HG03064 (cell line): ENCODE data around the gene SGCA.

ENCODE experiments used
- ATAC-seq: cut with Tn5 transposase; IDR thresholded peaks from one replicate; pipeline ENCODE4 v1.9.1; 2021; ENCODE audit warnings: low read depth; ENCODE audit not compliant: unreplicated experiment

The SGCA gene

GRCh38 chr17:50165867-50166517 is at the start of gene SGCA:
Gene SGCA, plus strand, starts transcription at chr17:50166005. Its CDS starts 36 bp downstream, at chr17:50166041.
- ATAC-seq, result no peak

GRCh38 chr17:50117202-50118051 is 48.4 kb upstream of the SGCA start:
- ATAC-seq, result no peak

- no peak for ATAC-seq
These were observed 47.6 kb upstream of the SGCA start for GRCh38 chr17:50118076-50118827.

GRCh38 chr17:50118828-50119218 is 47.0 kb upstream of the SGCA start:
- ATAC-seq, result no peak

- ATAC-seq, result no peak
These were observed 45.1 kb upstream of the SGCA start for GRCh38 chr17:50120475-50121253.

GRCh38 chr17:50122945-50123344 is 42.9 kb upstream of the SGCA start:
- ATAC-seq, result no peak

- no peak for ATAC-seq
These were observed 42.0 kb upstream of the SGCA start for GRCh38 chr17:50123649-50124349.

GRCh38 chr17:50125420-50125997 is 40.3 kb upstream of the SGCA start:
- no peak for ATAC-seq

GRCh38 chr17:50127697-50128361 is 38.0 kb upstream of the SGCA start:
- ATAC-seq, result no peak

GRCh38 chr17:50128441-50129352 is 37.1 kb upstream of the SGCA start:
- ATAC-seq, result no peak

GRCh38 chr17:50129353-50129727 is 36.5 kb upstream of the SGCA start:
- ATAC-seq, result no peak

GRCh38 chr17:50129728-50130558 is 35.9 kb upstream of the SGCA start, which contains the start of gene SAMD14:
Gene SAMD14, minus strand, starts transcription at chr17:50130160. Its CDS starts 5,201 bp downstream, at chr17:50124959.
- ATAC-seq, result no peak

- no peak for ATAC-seq
These were observed 35.1 kb upstream of the SGCA start for GRCh38 chr17:50130559-50131305.

- no peak for ATAC-seq
These were observed 33.6 kb upstream of the SGCA start for GRCh38 chr17:50132104-50132794.

GRCh38 chr17:50133028-50133768 is 32.6 kb upstream of the SGCA start:
- no peak for ATAC-seq
